GM23248 (cell line): ENCODE measurements around the gene FOLR1. TPM values are rescaled to one million over a fixed set of nuclear protein-coding genes. Genes with fewer than 3 reads are reported as not detected.

Experiments
- DNase-seq: peaks from one replicate; pipeline ENCODE4 v3.0.0-alpha.2; 2015
- H2AFZ ChIP-seq: fragments of 200-600 bp; sonication (generic); 2 replicates; pipeline ENCODE4 v1.6.1; 2016; ENCODE audit warnings: antibody characterized with exemption
- H3F3A ChIP-seq: fragments of 200-600 bp; sonication (generic); 2 replicates; pipeline ENCODE4 v1.6.1; 2016; ENCODE audit warnings: mild to moderate bottlenecking, antibody characterized with exemption, mixed run types; ENCODE audit not compliant: insufficient read depth
- H3K27ac ChIP-seq: fragments of 200-600 bp; sonication (generic); 2 replicates; pipeline ENCODE4 v1.5.1; 2016; ENCODE audit warnings: mild to moderate bottlenecking
- H3K27me3 ChIP-seq: fragments of 200-600 bp; sonication (generic); replicated peaks from 2 replicates; pipeline ENCODE4 v1.6.1; 2016; ENCODE audit warnings: mild to moderate bottlenecking; ENCODE audit not compliant: insufficient read depth
- H3K36me3 ChIP-seq: fragments of 200-600 bp; sonication (generic); 2 replicates; pipeline ENCODE4 v1.6.1; 2016; ENCODE audit warnings: low read depth, mild to moderate bottlenecking
- H3K4me1 ChIP-seq: fragments of 200-600 bp; sonication (generic); 2 replicates; pipeline ENCODE4 v1.6.1; 2016; ENCODE audit warnings: mild to moderate bottlenecking; ENCODE audit not compliant: insufficient read depth
- H3K4me2 ChIP-seq: fragments of 200-600 bp; sonication (generic); one replicate; pipeline ENCODE4 v1.6.1; 2016; ENCODE audit warnings: mild to moderate bottlenecking; ENCODE audit not compliant: unreplicated experiment
- H3K4me3 ChIP-seq: fragments of 200-600 bp; sonication (generic); 2 replicates; pipeline ENCODE4 v1.5.1; 2016; ENCODE audit warnings: mild to moderate bottlenecking
- H3K79me2 ChIP-seq: fragments of 200-600 bp; sonication (generic); 2 replicates; pipeline ENCODE4 v1.6.1; 2016; ENCODE audit warnings: mild to moderate bottlenecking; ENCODE audit not compliant: insufficient read depth
- H3K9ac ChIP-seq: fragments of 200-600 bp; sonication (generic); 2 replicates; pipeline ENCODE4 v1.6.1; 2016; ENCODE audit warnings: mild to moderate bottlenecking
- H3K9me2 ChIP-seq: fragments of 200-600 bp; sonication (generic); 2 replicates; pipeline ENCODE4 v1.6.1; 2016; ENCODE audit warnings: mixed run types, mild to moderate bottlenecking, moderate library complexity; ENCODE audit not compliant: insufficient read depth
- H3K9me3 ChIP-seq: fragments of 200-600 bp; sonication (generic); one replicate; pipeline ENCODE4 v1.6.1; 2017; ENCODE audit warnings: low read depth
- H4K20me1 ChIP-seq: fragments of 200-600 bp; sonication (generic); 2 replicates; pipeline ENCODE4 v1.6.0; 2016; ENCODE audit not compliant: insufficient read depth
- EZH2 ChIP-seq: fragments of 200-600 bp; sonication (generic); IDR thresholded peaks from 2 replicates; pipeline ENCODE4 v1.6.1; 2018; ENCODE audit warnings: antibody characterized with exemption, mild to moderate bottlenecking; ENCODE audit not compliant: insufficient read depth, poor library complexity, severe bottlenecking
- EZH2phosphoT487 ChIP-seq: fragments of 200-600 bp; sonication (generic); IDR thresholded peaks from 2 replicates; pipeline ENCODE4 v1.6.1; 2018; ENCODE audit warnings: antibody characterized with exemption, moderate library complexity, mild to moderate bottlenecking, low read depth; ENCODE audit not compliant: insufficient read depth
- WGBS, 2 experiments: methylation state at CpG; one replicate each; pipeline ENCODE4 v1.1.6; 2015 to 2017; ENCODE audit warnings: low lambda C conversion rate in 2 of 2, low coverage in 1 of 2; ENCODE audit errors: missing lambda C conversion rate in 2 of 2; 5-methylcytosine and 5-hydroxymethylcytosine counted together
- in situ Hi-C: fragments of 300-500 bp; cut with MboI; formaldehyde crosslinking; loops from 2 replicates; pipeline ENCODE4 v1.15.0; 2020
- polyA plus RNA-seq: library from polyadenylated mRNA; unstranded; fragments of >200 nt; fragmentation: Nextera tagmentation; extraction: Ambion mirVana; gene quantifications from 2 replicates; pipeline ENCODE4 v1.2.1, GENCODE V29; 2016
- total RNA-seq: library from RNA; depleted of rRNA; stranded (reverse); fragments of >200 nt; shearing (Covaris generic); gene quantifications from 2 replicates; pipeline ENCODE4 v1.2.3, GENCODE V29; 2014

The FOLR1 gene
- total and polyA plus RNA-seq, 2 experiments from 2014 or later, result 0.24 TPM; not detected in 1

DNA sequence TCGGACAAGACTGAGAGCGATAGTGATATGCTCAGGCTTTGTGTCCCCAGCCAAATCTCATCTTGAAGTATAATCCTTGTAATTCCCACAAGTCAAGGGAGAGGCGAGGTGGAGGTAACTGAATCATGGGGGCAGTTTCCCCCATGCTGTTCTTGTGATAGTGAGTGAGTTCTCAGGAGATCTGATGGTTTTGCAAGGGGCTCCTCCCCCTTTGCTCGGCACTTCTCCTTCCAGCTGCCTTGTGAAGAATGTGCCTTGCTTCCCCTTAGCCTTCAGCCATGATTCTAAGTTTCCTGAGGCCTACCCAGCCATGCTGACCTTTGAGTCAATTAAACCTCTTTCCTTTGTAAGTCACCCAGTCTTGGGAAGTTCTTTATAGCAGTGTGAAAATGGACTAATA, 17.2 kb downstream of the FOLR1 start:
- Histone ChIP-seq H3K9me3 (no peaks in the 10 kb centered on the region), H3K27me3 (peaks cover 10% of the 10 kb centered on the region; the same call in 1 of the 2 replicates), H2AFZ (no peak overlapping the region), H3K4me1 (no peaks in the 10 kb centered on the region), H3K9ac (no peak overlapping the region), H3K36me3 (no peaks in the 10 kb centered on the region), H4K20me1 (no peaks in the 10 kb centered on the region), H3K79me2 (no peaks in the 10 kb centered on the region), H3K27ac (no peak overlapping the region), H3K9me2 (no peaks in the 10 kb centered on the region), H3F3A (no peaks in the 10 kb centered on the region), H3K4me3 (no peak overlapping the region), H3K4me2 (no peak overlapping the region)
- 51 to 54% methylated on average over 4 of the region's 4 CpGs for WGBS, 2 experiments
- in situ Hi-C loops, result no loop called here
- no peak for DNase-seq
- TF ChIP-seq EZH2phosphoT487, result no peak
- TF ChIP-seq EZH2, result no peak

DNA sequence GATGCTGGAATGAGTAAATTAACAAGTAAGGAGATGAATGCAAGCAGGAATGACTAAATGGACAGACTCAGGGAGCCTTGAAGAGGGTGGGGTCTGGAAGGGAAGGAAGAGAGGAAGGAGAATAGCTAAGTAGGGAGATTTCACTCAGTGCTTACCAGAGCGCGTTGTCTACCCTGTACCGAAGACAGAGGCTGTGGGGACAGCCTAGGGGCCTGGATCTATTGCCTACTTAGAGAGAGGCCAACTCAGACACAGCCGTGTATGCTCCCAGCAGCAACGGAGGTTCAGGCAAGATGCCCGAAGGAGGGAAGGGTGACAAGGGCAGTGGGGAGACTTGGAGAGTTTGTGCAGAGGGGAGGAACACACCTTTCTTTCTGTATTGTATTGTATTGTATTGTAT, 24.7 kb downstream of the FOLR1 start, which contains the start of gene FOLR2:
FOLR2 (plus strand) TSS at position 157 of the 400 bp plus-strand sequence. CDS start 1,791 bp downstream, outside the sequence.
- Histone ChIP-seq H3K4me3 (no peak within 1 kb of the TSS), H3K9me3 (no peaks in the 10 kb centered on the region), H4K20me1 (no peaks in the 10 kb centered on the region), H3K4me2 (no peak within 1 kb of the TSS), H3F3A (no peaks in the 10 kb centered on the region), H3K36me3 (no peaks in the 10 kb centered on the region), H3K9ac (no peak within 1 kb of the TSS), H3K4me1 (no peaks in the 10 kb centered on the region), H2AFZ (no peak within 1 kb of the TSS), H3K9me2 (no peaks in the 10 kb centered on the region), H3K27ac (no peak within 1 kb of the TSS), H3K27me3 (peaks cover 26% of the 10 kb centered on the region), H3K79me2 (no peaks in the 10 kb centered on the region)
- no peak for TF ChIP-seq EZH2phosphoT487
- no peak for TF ChIP-seq EZH2
- WGBS, 2 experiments, result 86 to 89% methylated on average over 6 of the region's 6 CpGs
- in situ Hi-C loops, result no loop called here
- no peak for DNase-seq

DNA sequence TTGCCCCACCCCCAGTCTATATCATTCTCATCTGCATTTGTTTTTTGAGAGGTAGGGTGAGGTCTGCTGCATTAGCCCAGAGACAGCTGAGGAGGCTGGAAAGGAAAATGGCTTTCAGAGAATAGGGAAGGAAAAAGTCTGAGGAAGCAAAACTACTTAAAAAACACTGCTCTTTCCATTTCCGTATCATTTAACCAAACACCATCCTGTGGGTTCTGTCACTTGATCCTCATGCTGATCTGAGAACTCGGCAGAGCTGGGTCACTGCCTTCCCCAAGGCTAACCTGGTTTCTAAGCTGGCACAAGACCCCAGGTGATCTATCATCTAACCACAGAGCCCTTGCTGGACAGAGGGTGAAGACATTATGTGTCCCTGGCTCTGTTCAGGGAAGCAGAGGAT, 25.9 kb downstream of the FOLR1 start:
- Histone ChIP-seq H3K4me1 (peaks cover 5% of the 10 kb centered on the region; the same call in 1 of the 2 replicates), H3K9me2 (no peaks in the 10 kb centered on the region), H4K20me1 (no peaks in the 10 kb centered on the region), H3K9me3 (no peaks in the 10 kb centered on the region), H3K27ac (no peak overlapping the region), H3K4me3 (no peak overlapping the region), H3K79me2 (no peaks in the 10 kb centered on the region), H3K4me2 (no peak overlapping the region), H3K36me3 (no peaks in the 10 kb centered on the region), H3K9ac (no peak overlapping the region), H2AFZ (no peak overlapping the region), H3F3A (no peaks in the 10 kb centered on the region), H3K27me3 (peaks cover 22% of the 10 kb centered on the region)
- 18 to 26% methylated on average over 2 of the region's 2 CpGs for WGBS, 2 experiments
- TF ChIP-seq EZH2 (no peak), EZH2phosphoT487 (no peak)
- in situ Hi-C loops, result no loop called here
- DNase-seq, result no peak

DNA sequence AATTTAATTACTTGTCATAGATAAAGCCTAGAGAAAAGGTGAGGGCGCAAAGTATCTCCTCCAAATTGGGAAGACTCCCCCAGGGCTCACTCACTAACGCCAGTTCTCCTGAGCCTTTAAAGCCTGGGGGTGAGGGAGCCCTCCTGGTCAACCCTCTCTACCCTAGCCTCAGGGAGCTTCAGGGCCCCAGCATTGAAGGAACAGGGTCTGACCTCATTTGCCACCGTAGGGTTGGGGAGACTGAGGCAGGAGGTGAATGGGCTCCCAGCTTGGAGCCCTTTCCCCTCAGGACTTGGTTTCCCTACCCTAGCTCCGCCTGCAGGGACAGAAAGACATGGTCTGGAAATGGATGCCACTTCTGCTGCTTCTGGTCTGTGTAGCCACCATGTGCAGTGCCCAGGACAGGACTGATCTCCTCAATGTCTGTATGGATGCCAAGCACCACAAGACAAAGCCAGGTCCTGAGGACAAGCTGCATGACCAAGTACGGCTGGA, 26.4 kb downstream of the FOLR1 start:
- Histone ChIP-seq H3K27me3 (peaks cover 17% of the 10 kb centered on the region), H3K9me2 (no peaks in the 10 kb centered on the region), H4K20me1 (no peaks in the 10 kb centered on the region), H3K79me2 (no peaks in the 10 kb centered on the region), H3F3A (no peaks in the 10 kb centered on the region), H3K9ac (no peak overlapping the region), H3K4me2 (no peak overlapping the region), H3K4me1 (peaks cover 5% of the 10 kb centered on the region; the same call in 1 of the 2 replicates), H3K27ac (no peak overlapping the region), H3K9me3 (no peaks in the 10 kb centered on the region), H2AFZ (no peak overlapping the region), H3K36me3 (no peaks in the 10 kb centered on the region), H3K4me3 (no peak overlapping the region)
- TF ChIP-seq EZH2phosphoT487 (no peak), EZH2 (no peak)
- 54 to 63% methylated on average over 5 of the region's 5 CpGs for WGBS, 2 experiments
- no peak for DNase-seq
- in situ Hi-C loops, result no loop called here
